Cardiac septum (tissue), 1 donor: ENCODE measurements around the gene OGFOD2. TPM values are rescaled to one million over a fixed set of nuclear protein-coding genes. Genes with fewer than 3 reads are reported as not detected.

Experiments used
- DNase-seq: peaks from one replicate; pipeline ENCODE4 v3.0.0-alpha.2; 2020; ENCODE audit warnings: low spot score
- intact Hi-C: fragments of 100-400 bp; cut with DNase I; formaldehyde crosslinking; loops from one replicate; pipeline ENCODE4 v1.14.0; 2022
- total RNA-seq: library from RNA; stranded (reverse); fragmentation: NEBNext Ultra II Directional; extraction: Animal tissue kit (Norgen Biotek cat#: 25700); gene quantifications from one replicate; pipeline ENCODE4 v1.2.1, GENCODE V29; 2021
- donor health status: DM: no; HTN: no; CAD: no.

The OGFOD2 gene
- total RNA-seq, 1 donor from 2014 or later, result 10.6 TPM

GRCh38 chr12:122984612-122985337 lies 9.7 kb downstream of the OGFOD2 start:
- intact Hi-C loops, result loop anchor here (5.0 kb wide), 1 partner anchor 168 kb away; the partner anchor contains the start of gene PITPNM2

DNA sequence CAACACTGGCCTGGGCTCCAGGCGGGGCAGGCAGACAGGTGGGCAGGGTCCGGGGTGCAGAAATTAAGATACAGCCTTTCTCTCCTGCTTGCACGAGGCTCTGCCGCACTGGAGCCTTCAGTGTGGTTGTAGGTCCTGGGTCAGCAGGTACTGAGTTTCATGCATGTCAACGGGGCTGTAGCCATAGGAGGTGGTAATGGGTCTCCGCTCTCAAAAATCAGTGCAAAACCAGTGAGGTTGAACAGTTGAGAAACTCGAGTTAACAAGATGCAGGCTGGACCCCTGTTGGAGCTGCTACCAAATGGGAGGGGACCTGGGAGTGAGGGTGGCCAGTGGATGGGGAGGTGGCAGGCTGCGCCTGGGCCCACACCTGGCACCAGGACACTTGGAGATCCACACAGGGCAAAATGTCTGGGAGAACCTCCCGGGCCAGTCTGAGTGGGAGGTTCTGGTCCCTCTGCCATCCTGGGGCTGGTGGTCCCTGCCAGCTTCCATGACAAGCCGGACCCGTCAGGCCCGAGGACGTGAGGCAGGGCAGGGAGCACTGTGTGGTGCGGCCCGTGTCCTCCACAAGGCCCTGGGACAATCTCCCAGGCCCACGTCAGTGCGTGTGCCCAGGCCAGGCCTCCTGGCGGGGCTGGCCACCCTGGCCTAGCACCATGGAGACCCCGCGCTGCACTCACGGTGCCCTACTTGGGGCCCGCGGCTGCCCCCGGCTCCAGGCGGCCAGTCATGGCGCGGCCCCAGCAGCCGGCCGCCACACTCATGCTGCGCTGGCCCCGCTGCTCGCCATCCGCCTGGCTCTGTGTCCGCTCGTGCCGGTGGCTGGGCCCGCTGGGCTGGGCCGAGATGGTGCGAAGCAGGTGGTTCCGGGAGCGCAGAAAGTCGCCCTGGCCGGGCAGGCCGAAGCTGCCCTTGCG lies 10.6 kb downstream of the OGFOD2 start:
- no peak for DNase-seq
- intact Hi-C loops, result no loop called here

More at GRCh38 chr12:122984612-122985337, 9.7 kb downstream of the OGFOD2 start:
- DNase-seq, result no peak

- intact Hi-C loops, result no loop called here
- no peak for DNase-seq
Measured at GRCh38 chr12:122986258-122986871, 11.3 kb downstream of the OGFOD2 start.

DNA sequence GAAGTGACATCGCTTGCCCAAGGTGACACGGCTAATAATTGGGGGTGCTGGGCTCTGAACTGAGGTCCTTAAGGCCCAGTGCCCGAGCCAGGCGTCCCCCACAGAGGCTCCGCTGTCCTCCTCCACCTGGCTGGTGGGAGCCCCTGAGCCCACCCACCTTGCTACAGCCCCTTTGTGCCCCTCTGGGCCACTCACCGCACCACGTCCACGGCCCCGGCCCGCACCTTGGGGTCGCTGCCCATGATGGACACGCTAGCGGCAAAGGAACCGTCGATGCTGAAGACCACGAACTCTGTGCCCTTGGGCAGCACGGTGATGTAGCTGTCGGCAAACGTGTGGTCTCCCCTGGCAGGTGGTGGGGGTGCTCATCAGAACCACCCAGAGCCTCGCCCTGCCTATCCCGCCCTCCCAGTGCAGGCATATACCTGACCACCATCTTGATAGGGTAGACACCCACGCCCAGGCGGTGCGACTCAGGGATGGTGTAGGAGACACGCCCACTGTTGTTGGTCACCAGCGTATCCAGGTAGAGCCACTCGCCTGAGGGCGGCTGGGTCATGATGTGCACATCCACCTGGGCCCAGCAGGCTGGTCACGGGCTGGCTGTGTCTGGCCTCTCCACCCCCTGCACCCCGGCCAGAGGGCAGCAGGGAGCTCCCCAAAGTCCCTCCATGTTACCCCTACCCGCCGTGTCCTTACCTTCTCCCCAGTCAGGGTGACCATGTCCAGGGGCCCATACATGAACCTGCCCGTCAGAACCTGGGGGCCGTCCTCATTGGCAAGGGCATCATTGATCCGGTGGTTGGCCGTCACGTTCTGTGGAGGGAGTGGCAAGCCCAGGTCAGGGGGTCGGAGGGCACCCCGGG lies 12.3 kb downstream of the OGFOD2 start:
- intact Hi-C loops, result no loop called here
- no peak for DNase-seq

DNA sequence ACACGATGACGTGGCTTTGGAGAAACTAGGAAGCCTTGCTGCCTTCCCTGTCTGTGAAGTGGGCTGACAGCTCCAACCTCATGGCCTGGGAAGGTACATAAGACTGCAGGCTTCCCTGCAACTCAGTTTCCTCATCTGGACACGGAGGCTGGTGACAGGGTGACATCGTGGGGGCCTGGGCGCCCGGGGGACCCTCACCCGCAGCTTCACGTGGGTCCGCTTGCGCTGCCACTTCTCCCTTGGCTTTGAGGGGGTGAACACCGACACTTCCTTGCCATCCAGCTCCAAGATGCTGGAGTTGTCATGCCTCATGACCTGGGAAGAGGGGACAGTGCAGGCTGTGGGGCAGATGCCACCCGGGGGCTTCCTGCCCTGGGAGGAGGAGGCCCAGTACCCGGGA lies 13.0 kb downstream of the OGFOD2 start:
- intact Hi-C loops, result no loop called here
- no peak for DNase-seq

DNA sequence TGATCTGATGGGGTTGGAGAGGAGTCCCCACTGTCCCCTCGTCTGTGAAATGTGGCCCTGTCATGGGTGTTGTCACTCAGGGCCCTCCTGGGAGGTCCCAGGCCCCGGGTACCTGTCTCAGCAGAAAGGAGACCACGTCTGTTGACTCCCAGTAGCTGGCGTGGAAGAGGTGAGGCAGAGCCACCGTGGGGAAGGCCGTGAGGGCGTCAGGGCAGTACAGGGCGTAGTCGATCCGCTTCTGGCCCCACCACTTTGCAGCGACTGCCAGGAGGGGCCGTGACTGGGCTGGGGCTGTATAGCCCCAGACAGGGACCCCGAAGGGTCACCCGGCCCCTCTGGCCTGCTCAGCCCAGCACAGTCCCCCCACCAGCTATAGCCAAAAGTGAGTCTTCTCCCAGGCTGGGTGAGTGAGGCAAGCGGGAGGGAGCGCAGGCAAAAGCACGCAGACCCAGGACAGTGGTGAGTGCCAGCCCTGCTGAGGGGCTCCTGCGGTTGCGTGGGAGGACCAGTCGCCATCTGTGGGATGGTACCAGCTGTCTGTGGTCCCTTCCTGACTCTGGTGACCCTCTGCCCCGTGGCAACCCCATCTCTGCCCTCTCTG lies 13.7 kb downstream of the OGFOD2 start:
- intact Hi-C loops, result no loop called here
- DNase-seq, result no peak

DNA sequence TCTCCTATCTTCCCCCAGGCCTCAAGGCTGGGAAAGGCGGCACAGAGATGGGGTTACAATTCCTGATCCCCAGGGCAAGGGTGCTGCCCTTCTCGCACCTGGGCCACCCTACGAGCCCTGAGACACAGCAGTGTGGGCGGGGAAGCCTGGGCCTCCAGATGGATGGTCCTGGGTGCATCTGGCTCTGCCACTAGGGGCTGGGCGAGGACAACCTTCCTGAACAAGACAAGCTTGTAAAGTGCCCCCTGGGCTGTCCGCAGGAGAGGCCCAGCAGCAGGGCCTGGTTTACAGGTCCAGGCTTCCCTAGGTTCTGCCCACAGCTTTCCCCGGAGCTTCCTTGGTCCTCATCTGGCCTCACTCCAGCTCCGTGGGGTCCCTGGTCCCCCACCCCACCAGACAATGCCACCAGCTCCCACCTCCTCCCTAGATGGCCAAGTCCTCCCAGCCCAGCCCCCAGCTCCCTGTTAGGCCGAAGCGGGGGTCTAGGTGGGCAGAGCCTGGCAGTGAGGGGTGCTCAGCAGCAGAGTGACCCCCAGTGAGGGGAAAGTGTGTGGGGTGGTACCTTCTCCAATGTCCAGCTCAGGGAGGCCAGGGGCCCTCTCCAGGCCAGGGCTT lies 14.3 kb downstream of the OGFOD2 start:
- intact Hi-C loops, result no loop called here
- no peak for DNase-seq

GRCh38 chr12:122989874-122990419 lies 14.9 kb downstream of the OGFOD2 start:
- intact Hi-C loops, result no loop called here
- DNase-seq, result no peak

DNA sequence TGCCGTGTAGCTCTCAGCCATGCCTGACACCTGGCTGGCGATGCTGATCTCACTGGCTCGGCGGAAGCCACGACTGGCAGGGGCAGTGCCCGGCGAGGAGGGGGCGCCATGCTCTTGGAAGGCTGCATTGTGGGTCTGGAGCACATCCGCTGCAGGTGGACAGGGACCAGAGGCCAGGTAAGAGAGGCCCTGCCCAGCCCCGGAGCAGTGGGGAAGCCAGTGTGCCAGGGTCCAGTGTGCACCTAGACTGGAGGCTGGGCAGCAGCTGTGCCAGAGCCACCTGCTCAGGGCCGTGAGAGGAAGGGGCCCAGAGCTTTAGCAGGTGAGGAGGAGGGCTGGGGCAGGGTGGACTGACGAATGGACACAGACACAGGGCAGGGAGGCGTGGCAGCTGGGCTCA lies 15.5 kb downstream of the OGFOD2 start:
- intact Hi-C loops, result no loop called here
- DNase-seq, result no peak

- intact Hi-C loops, result no loop called here
- no peak for DNase-seq
Measured at GRCh38 chr12:122990961-122991622, 16.0 kb downstream of the OGFOD2 start.

- intact Hi-C loops, result no loop called here
- no peak for DNase-seq
Measured at GRCh38 chr12:122991623-122992275, 16.7 kb downstream of the OGFOD2 start.

GRCh38 chr12:122992386-122992785 lies 17.3 kb downstream of the OGFOD2 start:
- intact Hi-C loops, result no loop called here
- DNase-seq, result no peak

- intact Hi-C loops, result no loop called here
- DNase-seq, result no peak
Measured at GRCh38 chr12:122994140-122994675, 19.2 kb downstream of the OGFOD2 start.

DNA sequence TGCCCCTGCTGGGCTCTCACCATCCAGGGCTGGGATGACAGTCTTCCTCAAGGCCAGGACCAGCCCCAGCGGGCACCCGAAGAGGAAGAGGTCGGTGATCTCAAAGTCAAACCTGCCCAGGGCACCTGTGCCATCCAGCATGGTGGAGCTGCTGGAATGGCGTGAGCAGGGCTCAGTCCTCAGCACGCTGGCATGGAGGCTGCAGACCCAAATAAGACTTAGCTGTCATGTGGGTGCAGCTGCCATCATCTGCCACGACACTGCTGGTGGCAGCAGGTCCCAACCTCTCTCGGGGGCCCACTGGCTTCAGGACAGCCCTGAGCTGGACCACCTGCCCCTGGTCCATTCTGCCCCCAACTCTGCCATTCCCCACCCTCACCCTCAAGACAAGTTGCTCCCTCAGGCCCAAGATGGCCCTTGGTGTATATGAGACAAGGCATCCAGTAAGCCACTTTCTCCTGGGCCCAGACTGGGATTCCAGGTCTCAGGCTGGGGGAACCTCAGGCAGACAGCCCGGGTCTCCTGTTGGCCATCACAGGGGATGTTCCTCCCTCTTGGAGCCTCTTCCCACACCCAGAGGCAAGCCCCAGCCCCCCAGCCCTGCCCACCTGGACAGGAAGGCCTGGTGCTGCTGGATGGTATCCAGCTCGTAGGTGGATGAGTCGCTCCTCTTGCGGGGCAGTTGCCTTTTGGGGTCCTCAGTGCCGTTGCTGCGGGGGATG lies 19.9 kb downstream of the OGFOD2 start:
- DNase-seq, result no peak
- intact Hi-C loops, result no loop called here

- intact Hi-C loops, result no loop called here
- no peak for DNase-seq
Measured at GRCh38 chr12:122995503-122996187, 20.6 kb downstream of the OGFOD2 start.

DNA sequence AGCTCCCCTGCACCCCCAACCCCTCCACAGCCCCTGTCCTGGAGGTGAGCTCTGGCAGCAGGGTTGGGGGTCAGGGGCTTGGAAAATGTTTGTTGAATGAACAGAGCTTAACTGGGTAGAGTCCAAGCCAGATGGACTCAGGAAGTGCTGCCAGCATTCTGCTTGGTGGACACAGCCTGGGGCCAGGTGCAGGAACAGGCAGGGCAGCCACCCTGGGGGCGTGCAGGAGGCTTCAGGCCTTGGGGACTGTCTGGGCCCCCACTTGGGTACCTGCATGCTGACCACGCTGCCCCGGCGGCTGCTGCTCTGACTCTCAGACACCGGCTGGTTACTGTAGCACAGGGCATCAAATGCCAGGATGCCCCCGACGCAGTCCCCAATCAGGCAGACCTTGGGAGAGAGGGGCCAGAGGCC lies 21.2 kb downstream of the OGFOD2 start:
- intact Hi-C loops, result no loop called here
- DNase-seq, result no peak
